ENCODE data around the gene RAPGEFL1.
"Not testable (repeated sequence)": the region's sequence is repeated elsewhere in the genome, so short reads cannot be mapped to it uniquely, and the experiment has no call there.

The RAPGEFL1 gene, protein sequence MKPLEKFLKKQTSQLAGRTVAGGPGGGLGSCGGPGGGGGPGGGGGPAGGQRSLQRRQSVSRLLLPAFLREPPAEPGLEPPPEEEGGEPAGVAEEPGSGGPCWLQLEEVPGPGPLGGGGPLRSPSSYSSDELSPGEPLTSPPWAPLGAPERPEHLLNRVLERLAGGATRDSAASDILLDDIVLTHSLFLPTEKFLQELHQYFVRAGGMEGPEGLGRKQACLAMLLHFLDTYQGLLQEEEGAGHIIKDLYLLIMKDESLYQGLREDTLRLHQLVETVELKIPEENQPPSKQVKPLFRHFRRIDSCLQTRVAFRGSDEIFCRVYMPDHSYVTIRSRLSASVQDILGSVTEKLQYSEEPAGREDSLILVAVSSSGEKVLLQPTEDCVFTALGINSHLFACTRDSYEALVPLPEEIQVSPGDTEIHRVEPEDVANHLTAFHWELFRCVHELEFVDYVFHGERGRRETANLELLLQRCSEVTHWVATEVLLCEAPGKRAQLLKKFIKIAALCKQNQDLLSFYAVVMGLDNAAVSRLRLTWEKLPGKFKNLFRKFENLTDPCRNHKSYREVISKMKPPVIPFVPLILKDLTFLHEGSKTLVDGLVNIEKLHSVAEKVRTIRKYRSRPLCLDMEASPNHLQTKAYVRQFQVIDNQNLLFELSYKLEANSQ

DNA sequence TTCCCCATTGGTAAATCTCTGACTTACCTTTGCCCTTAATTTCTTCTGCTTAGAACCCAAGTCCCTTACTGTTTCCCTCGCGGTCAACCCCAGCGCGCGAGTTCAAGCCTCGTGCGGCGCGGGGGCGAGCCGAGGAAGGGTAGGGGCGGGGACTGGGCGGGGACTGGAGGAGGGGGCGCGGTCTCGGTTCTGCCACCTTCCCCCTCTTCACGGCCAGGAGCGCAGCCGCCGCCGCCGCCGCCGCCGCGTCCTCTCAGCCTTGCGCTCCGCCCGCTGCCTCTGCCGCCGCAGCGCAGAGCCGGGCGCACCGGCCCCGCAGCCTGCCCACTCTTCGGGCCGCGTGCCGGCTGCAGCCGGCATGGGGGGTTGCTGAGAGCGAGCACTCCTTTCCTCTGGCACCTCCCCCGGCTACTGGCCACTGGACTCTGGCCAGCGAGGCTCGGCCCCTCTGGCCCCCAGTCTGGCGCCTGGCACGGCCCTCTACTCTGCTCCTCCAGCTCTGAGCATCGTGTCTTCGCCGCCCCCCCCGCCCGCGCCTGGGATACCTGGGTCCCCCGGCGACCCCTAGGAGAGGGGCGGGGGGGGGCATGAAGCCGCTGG is at the start of gene RAPGEFL1:
TSS of gene RAPGEFL1 (plus strand) at position 196 of the 600 bp plus-strand sequence. CDS start at position 588, 392 bp downstream.
- no peak for FAIRE-seq

DNA sequence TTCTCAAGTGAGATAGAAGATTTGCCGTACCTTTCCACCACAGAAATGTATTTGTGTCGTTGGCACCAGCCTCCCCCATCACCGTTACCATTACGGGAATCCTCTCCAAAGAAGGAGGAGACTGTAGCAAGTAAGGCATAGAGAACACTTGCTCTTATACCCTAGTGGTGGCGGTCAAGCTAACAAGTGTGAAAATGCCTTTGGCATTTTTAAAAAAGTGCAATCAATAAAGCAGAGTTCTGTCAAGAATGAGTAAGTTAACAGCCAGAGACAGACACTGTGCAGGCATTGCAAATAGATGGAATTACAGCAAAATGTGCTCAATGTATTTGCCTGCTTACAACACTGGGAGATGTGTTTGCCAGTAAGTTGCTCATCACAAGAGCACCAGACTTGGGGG is 47.8 kb upstream of the RAPGEFL1 start:
- no peak for FAIRE-seq

DNA sequence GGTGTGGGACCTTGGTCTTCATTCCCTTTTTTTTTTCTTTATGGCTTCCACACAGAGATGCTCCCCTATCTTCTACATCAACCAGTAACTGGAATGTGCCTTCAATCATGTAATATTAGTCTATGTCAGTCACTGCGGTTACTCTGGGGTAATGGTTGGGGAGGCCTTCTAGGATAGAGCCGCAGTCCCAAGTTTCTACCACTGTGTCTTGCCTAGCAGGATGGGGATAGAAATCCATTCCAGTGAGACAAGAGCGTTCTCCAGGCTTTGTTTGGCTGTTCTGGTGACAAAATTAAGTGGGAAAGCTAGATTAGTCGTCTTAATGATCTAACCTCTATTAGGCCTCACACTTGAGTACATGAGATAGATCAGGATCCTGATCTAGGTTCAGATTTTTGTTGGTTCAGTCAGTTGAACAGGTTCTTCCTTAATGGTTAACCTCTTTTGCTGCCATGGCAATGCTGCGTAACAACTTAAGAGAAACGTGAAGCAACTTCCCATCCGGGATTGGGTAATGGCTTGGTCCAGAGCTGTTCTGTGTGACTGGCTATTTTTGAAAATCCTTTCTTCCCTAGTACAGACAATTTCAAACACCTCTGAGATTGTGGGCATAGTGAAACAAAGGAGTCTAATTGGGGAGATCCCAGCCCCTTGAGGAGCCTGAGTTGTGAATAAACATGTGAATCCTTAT is 46.8 kb upstream of the RAPGEFL1 start:
- no peak for FAIRE-seq

DNA sequence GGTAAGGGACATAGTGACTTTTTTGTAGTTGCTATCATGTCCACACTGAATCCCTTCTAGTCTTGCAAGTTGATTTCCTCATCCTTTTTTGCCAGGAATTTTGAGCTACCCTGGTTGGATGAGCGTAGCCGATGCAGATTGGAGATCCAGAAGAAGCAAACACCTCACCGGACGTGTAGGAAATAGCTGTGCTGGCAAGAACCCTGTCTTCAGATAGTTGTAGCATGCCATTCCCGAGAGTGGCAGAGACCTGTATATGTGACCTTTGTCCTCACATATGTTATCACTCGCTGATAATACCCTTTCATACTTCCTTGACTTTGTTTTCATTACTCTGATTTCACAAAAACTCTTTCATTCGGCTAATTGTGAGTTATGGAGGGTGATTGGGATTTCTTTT is 43.1 kb upstream of the RAPGEFL1 start:
- no peak for FAIRE-seq

DNA sequence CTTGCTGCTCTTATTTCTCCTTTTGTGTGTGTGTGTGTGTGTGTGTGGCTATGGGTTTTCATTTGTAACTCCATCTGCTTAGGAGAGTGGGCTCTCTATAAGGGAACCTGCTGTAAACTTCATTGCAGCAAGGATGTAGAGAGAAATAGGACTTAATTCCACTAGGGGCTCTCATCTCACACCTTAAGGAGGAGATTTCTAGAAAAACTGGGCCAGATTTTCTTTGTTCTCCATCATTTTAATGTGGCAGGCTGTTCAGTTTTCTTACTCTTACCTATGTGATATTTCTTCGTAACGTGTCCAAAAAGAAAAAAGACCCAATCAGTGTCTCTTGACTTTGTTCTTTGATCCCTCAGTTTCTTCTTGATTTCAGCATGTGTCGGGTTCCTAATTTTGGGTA is 41.5 kb upstream of the RAPGEFL1 start:
- no peak for FAIRE-seq

DNA sequence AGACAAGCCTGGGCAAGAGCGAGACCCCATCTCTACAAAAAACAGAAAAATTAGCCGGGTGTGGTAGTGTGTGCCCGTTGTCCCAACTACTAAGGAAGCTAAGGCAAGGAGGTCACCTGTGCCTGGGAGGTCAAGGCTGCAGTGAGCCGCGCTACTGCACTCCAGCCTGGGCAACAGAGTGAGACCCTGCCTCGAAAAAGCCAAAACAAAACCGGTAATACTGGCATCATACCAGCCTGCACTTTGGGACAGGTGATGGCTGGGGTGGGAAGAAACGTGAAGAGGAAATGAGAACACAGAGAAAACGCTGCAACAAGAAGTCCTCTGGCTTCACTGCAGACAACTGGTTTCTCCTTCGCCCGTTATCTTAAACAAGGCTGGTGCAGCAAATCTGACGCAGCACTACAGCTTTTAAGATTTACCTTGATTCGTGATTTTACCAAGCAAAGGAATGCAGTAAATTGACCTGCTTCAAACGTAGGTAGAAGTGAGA is 37.7 kb upstream of the RAPGEFL1 start:
- FAIRE-seq: no peak

DNA sequence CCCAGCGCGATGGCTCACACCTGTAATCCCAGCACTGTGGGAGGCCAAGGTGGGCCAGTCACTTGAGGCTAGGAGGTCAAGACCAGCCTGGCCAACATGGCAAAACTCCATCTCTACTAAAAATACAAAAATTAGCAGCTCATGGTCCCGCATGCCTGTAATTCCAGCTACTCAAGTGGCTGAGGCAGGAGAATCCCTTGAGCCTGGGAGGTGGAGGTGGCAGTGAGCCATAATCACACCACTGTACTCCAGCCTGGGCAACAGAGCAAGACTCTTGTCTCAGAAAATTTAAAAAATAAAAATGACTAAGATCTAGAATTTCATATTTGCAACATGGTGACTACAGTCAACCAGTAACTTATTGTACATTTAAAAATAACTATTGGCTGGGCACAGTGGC is 34.1 kb upstream of the RAPGEFL1 start:
- not testable (repeated sequence) for FAIRE-seq

DNA sequence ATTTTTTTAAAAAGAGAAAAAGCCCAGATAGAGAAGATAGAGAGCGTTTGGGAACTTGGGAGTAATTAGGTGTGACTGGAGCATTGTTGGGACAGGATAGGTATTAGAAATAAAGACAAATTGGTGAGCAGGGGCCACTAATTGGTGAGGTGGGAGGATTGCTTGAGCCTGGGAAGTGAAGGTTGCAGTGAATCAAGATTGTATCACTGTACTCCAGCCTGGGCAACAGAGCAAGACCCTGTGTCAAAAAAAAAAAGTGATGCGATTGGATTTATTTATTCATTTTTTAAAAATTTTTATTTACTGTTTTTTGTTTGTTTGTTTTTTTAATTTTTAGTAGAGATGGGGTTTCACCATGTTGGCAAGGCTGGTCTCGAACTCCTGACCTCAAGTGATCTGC is 31.8 kb upstream of the RAPGEFL1 start:
- no peak for FAIRE-seq

DNA sequence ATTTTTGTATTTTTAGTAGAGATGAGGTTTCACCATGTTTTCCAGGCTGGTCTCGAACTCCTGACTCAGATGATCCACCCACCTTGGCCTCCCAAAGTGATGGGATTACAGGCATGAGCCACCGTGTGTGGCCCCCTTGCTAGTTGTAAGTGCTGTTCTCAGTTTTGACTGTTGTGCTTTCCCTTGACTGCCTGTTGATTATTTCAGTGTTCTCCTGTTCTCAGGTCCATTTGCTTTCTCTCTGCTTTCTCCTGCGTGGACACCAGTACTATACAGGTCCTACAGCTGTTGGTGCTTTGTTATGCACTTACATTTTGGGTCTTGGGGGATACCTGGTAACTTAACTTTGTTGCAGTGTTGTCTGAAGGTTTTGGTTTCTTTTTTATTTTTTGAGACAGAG is 28.7 kb upstream of the RAPGEFL1 start:
- no peak for FAIRE-seq

DNA sequence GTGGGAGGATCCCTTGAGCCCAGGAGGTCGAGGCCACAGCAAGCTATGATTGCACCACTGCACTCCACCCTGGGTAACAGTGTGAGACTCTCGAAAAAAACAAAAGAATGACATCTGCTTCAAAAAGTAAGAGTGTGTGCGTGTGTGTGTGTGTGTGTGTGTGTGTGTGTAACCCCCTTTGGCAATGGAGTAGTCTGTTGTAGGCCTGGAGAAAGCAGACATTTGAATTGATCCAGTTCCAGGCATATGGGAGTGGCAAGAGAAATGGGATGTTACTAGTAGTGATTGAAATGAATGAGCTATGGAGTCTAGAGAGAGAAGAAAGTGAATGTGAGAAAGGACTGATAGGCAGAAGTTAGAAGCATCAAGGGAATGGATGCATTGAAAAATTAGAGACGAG is 27.0 kb upstream of the RAPGEFL1 start:
- no peak for FAIRE-seq

DNA sequence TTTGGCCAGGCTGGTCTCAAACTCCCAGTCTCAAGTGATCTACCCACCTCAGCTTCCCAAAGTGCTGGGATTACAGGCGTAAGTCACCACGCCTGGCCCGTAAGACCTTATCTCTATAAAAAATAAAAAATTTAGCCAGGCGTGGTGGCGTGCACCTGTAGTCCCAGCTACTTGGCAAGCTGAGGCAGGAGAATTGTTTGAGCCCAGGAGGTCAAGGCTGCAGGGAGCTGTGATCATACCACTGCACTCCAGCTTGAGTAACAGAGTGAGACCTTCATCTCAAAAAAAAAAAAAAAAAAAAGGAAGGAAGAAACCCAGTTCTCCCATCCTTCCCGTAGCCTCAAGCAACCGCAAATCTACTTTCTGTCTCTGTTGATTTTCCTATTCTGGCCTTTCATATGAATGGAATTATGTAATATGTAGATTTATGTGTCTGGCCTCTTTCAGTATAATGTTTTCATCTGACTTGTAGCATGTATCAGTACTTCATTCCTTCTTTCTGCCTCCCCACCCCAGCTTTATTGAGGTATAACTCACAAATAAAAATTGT is 25.8 kb upstream of the RAPGEFL1 start:
- FAIRE-seq: no peak

DNA sequence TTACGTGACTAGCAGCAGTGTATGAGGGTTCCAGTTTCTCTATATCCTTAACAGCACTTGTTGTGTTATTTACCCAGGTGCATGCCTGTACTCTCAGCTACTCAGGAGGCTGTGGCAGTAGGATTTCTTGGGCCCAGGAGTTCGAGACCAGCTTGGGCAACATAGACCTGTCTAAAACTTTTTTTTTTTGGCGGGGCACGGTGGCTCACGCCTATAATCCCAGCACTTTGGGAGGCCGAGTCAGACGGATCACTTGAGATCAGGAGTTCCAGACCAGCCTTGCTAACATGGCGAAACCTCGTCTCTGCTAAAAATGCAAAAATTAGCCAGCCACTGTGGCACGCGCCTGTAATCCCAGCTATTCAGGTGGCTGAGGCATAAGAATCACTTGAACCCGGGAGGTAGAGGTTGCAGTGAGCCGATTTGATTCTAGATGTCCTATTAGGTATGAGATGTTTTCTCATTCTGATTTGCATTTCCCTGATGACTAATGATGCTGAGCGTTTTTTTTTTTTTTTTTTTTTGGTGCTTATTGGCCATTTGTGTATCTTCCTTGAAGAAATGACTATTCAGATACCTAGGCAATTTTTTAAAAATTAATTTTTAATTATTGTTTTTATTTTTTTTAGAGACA is 23.6 kb upstream of the RAPGEFL1 start:
- no peak for FAIRE-seq

DNA sequence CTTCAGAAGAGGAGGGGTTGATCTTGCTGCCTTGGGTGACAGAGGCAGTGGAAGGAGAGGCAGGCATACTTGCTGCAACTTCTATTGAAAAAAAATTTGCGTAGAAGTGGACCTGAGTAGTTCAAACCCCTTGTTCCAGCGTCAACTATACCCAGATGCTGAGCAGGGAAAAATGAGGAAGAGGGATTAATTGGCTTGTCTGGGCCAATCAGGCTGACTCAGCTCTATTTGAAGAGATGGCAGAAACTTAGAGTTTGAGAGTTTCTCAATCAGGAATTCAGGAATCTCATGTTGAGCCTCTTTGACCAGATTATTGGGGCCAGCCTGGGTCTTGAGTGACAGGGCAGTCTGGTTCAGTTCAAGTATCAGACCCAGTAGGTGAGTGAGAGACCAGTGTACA is 19.3 kb upstream of the RAPGEFL1 start:
- no peak for FAIRE-seq

DNA sequence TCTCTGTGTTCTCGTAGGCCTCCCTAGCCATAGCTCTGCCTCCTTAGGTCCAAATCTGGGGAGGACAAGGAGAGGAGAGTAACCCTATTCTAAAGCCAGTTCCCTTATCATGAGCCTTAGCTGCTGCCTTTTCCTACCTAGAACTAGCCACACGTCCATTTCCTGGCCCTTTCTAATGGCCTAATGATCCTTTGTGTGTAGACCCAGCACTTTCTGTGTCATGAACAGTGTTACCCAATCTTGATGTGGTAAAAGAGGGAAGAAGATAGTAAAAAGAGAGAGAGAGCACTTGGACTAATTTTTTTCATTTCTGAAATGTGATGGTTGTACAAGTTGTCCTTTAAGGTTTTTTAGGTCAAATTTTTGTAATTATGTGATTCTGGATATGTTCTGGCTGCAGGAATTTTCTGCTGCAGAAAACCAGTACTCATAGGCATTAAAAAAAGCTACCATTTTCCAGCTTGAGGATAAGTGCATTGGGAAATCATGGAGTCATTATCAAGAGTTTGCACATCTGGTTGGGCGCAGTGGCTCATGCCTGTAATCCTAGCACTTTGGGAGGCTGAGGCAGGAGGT is 18.7 kb upstream of the RAPGEFL1 start:
- no peak for FAIRE-seq

DNA sequence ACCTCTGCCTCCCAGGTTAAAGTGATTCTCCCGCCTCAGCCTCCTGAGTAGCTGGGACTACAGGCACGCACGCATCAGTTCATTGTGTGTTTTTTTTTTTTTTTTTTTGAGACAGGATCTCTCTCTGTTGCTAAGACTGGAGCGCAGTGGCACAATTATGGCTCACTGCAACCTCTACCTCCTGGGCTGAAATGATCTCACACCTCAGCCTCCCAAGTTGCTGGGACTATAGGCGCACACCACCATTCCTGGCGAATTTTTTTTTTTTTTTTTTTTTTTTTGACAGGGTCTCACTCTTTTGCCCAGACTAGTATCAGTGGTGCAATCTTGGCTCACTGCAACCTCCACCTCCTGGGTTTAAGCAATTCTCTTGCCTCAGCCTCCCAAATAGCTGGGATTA is 17.8 kb upstream of the RAPGEFL1 start:
- FAIRE-seq: no peak

DNA sequence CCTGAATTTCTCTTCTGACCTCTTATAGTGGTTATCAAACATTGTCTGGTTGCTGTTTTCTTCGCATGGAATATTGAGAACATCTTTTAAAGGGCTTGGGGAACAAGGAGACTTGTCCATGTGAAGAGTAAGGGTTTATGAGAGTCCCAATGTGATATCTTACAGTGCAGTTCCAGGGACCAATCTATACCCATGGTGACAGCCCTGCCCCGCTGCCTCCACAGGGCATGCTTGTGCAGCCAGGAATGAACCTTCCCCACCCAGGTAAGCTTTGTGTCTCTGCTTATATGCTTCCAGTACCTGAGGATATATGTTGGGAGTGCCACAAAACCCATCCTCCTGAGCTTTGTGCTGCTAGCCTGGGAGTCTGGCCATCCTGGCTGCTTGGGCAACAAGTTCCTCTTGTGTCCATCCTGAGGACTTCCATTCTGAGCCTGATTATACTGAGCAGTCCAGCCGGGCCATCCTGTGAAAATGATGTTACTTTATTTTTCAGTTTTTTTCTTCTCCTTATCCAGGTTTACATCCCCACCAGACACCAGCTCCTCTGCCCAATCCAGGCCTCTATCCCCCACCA is 9.5 kb upstream of the RAPGEFL1 start:
- no peak for FAIRE-seq

DNA sequence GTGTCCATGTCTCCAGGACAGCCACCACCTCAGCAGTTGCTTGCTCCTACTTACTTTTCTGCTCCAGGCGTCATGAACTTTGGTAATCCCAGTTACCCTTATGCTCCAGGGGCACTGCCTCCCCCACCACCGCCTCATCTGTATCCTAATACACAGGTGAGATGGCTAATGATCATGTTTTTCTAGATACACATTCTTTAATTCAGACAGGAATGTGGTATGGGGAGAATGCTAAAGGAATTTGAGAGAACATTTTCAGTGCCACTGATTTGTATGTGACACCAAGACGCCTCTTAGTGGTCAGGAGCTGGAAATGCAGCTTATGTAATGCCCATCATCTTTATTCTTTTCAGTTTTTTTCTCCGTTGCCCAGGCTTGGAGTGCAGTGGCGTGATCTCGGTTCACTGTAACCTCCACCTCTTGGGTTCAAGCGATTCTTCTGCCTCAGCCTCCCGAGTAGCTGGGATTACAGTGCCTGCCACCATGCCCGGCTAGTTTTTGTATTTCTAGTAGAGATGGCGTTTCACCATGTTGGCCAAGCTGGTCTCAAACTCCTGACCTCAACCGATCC is 8.9 kb upstream of the RAPGEFL1 start:
- no peak for FAIRE-seq

DNA sequence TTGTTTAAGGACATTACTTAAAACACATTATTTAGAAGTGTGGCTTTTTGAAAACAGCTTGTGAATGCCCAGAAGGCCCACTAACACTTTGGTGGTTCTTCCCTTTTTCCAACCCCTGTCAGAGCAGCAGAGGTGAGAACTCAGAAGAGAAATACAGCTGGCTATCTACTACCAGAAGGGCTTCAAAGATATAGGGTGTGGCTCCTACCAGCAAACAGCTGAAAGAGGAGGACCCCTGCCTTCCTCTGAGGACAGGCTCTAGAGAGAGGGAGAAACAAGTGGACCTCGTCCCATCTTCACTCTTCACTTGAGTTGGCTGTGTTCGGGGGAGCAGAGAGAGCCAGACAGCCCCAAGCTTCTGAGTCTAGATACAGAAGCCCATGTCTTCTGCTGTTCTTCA is 6.9 kb upstream of the RAPGEFL1 start:
- no peak for FAIRE-seq

DNA sequence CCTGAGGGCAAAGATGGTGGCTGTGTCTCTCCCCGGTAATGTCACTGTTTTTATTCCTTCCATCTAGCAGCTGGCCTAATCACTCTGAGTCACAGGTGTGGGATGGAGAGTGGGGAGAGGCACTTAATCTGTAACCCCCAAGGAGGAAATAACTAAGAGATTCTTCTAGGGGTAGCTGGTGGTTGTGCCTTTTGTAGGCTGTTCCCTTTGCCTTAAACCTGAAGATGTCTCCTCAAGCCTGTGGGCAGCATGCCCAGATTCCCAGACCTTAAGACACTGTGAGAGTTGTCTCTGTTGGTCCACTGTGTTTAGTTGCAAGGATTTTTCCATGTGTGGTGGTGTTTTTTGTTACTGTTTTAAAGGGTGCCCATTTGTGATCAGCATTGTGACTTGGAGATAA is 5.5 kb upstream of the RAPGEFL1 start:
- no peak for FAIRE-seq

DNA sequence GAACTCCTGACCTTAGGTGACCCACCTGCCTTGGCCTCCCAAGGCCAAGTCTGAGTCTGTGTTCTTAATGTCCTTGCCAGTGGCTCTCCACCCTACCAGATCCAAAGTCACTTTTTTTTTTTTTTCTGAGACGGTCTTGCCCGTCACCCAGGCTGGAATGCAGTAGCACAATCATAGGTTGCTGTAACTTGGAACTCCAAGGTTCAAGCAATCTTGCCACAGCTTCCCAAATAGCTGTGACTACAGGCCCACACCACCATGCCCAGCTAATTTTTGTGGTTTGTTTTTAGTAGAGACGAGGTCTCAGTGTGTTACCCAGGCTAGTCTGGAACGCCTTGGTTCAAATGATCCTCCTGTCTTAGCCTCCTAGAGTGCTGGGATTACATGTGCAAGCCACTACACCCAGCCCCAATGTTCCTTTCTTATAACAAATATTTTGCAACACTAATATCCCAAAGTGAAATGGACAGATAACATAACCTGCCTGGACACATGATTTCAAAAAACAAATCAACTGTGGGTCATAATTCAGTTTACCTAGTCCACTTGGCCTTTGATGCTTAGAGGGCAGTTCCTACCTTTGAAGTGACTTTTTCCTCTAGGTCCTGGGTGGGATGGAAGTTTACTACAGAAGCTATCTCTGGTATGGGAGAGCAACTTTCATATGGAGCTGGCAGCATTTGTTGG is 4.0 kb upstream of the RAPGEFL1 start:
- no peak for FAIRE-seq

DNA sequence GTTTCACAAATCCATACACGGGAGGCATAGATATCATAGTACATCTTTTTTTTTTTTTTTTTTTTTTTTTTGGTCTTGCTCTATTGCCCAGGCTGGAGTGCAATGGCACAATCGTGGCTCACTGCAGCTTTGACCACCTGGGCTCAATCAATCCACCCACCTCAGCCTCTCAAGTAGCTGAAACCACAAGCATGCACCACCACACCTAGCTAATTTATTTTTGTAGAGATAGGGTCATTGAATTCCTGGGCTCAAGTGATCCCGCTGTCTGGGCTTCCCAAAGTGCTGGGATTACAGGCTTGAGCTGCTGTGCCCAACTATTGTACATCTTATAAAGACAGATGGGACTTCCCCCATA is 3.5 kb upstream of the RAPGEFL1 start:
- no peak for FAIRE-seq

All from colon (tissue), 2 donors.